GM18861 (cell line): ENCODE measurements around the gene TPT1.
"Not testable (repeated sequence)": the region's sequence is repeated elsewhere in the genome, so short reads cannot be mapped to it uniquely, and the experiment has no call there.

Source experiments
- ATAC-seq: cut with Tn5 transposase; IDR thresholded peaks from one replicate; pipeline ENCODE4 v1.9.1; 2021; ENCODE audit not compliant: unreplicated experiment

Gene TPT1

GRCh38 chr13:45368005-45368404, 27.0 kb upstream of the TPT1 start:
- ATAC-seq = no peak

DNA sequence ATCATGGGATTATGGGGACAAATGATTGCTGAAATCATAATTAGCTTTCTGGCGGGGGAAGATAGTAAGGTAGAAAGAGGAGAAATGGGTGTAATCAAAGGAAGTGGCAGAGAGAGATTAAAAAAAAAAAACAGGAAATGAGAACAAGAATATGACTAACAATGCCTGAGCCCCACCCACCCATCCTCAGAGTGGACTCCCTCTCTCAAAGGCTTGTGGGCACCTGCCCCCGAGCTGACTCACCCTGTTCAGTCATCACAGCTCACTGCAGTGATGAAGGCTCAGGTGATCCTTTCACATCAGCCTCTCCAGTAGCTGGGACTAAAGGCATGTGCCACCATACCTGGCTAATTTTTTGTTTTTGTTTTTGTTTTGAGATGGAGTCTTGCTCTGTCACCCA, 26.4 kb upstream of the TPT1 start:
- ATAC-seq = peak; percentile 97

DNA sequence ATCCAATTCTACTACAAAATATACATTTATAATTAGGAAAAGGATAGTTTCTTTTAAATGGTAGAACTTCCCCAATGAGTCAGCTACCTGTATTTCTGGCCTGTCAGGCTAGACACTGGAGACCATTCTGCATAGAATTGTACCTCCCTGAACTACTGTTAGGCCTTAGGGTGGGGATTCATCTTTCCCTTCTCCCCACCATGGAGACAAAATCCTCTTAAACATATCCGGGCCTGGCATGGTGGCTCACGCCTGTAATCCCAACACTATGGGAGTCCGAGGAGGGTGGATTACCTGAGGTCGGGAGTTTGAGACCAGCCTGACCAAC, 24.5 kb upstream of the TPT1 start:
- no peak for ATAC-seq

DNA sequence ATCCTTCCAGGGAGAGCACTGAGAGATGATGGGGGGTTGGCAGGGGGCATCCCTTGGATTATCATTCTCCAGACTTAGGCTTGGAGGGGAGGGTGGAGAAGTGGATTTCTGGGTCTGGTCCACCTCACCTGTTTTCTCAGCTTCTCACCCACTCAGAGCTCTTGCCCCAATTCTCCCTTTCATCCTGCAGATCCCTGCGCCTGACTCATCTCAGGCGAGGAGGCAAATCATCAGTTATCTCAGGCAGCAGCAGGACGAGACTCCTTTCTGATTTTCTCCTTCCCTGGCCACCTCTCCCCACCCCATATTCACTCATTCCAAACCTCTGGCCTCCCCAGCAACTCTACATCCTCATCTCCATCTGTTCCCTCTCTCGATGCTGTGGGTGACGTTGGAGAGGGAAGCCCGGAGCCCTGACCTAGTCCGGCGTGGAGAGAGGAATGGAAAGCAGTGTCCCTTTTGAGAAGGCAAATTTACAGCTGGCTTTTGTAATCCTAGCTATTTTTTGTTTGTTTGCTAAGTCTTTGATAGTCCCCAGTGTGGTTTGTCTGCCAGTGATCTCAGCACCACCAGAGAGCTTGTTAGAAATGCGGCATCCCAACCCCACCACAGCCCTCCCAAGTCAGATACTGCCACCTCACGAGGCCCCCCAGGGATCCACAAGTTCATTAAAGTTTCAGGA, 24.0 kb upstream of the TPT1 start:
- ATAC-seq = no peak

- ATAC-seq = no peak
These were observed 22.0 kb upstream of the TPT1 start for GRCh38 chr13:45362939-45363338.

DNA sequence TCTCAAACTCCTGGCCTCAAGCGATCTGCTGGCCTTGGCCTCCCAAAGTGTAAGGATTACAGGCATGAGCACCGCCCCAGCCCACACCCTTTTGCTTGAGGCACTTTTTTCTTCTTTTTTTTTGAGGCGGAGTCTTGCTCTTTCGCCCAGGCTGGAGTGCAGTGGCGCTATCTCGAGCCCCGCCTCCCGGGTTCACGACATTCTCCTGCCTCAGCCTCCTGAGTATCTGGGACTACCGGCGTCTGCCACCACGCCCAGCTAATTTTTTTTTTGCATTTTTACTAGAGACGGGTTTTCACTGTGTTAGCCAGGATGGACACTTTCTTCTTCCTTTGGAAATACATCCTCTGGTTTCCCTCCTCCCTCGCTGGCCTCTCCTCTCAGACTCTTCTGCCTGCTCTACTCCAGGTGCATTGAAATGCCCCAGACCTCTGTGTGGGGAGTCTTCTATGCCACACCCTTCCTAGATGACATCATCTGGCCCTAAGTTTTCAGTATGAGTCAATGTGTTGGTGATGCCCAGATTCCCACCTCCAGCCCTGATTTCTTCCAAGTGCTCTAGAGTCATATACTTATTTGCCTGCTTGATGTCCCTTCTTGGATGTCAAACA, 20.7 kb upstream of the TPT1 start:
- ATAC-seq = no peak

GRCh38 chr13:45356966-45357672, 16.1 kb upstream of the TPT1 start:
- ATAC-seq = no peak

- no peak for ATAC-seq
These were observed 12.9 kb upstream of the TPT1 start for GRCh38 chr13:45353895-45354294.

- ATAC-seq = no peak
These were observed 11.0 kb upstream of the TPT1 start for GRCh38 chr13:45352031-45352430.

DNA sequence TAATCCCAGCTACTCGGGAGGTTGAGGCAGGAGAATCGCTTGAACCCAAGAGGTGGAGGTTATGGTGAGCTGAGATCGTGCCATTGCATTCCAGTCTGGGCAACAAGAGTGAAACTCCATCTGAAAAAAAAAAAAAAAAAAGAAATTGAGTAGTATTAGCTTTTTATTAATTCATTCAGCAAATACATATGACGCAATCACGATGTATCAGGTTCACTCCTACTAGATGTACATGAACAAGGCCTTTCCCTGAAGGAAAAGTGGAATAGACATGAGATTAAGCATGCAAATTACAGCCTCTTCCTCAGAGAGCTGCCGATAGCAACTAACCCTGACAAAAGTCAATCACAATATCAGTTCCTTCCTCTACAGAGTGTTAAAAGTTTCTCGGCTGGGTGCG, 9.2 kb upstream of the TPT1 start:
- ATAC-seq = no peak

GRCh38 chr13:45349438-45349837, 8.5 kb upstream of the TPT1 start:
- ATAC-seq = no peak

DNA sequence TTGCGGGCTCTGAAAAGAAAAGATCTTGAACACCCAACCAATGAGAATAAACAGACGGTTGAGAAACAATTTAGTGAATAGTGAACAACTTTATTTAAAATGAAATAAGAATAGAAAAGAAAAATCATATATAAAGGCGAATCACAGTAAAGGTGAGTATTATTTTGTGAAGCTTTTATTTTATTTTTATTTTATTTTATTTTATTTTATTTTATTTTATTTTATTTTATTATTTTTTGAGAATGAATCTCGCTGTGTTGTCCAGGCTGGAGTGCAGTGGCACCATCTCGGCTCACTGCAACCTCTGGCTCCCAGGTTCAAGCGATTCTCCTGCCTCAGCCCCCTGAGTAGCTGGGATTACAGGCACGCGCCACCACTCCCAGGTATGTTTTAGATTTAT, 3.1 kb upstream of the TPT1 start:
- ATAC-seq = not testable (repeated sequence)

GRCh38 chr13:45343102-45343501, 2.1 kb upstream of the TPT1 start:
- ATAC-seq = not testable (repeated sequence)

GRCh38 chr13:45342668-45343067, 1.7 kb upstream of the TPT1 start:
- not testable (repeated sequence) for ATAC-seq

DNA sequence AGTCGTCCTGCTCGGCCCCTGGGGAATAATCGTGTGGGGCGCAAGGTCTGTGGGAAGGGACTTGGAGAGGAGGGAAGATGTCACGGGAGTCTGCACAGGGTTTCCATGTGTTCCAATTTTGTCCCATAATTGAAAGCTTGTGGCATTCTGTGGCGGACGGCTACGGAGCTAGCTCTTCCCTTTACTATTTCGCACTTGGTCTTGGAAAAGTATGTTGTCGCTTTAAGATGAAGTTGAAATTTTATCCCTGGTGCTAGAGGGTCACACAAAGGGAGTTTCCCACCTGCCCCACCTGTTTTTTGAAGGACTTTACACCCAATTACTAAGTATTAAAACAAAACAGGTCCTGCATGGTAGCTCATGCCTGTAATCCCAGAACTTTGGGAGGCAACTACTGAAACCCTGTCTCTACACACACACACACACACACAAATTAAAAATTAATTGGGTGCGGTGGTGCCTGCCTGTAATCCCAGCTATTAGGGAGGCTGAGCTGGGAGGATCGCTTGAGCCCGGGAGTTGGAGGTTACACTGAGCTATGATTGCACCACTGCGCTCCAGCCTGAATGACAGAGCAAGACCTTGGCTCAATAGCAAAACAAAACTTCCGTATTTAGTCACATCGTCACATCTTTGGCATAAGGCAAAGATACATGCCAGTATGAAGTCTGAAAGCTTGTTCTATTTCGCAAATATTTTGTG, 967 bp upstream of the TPT1 start:
- no peak for ATAC-seq

DNA sequence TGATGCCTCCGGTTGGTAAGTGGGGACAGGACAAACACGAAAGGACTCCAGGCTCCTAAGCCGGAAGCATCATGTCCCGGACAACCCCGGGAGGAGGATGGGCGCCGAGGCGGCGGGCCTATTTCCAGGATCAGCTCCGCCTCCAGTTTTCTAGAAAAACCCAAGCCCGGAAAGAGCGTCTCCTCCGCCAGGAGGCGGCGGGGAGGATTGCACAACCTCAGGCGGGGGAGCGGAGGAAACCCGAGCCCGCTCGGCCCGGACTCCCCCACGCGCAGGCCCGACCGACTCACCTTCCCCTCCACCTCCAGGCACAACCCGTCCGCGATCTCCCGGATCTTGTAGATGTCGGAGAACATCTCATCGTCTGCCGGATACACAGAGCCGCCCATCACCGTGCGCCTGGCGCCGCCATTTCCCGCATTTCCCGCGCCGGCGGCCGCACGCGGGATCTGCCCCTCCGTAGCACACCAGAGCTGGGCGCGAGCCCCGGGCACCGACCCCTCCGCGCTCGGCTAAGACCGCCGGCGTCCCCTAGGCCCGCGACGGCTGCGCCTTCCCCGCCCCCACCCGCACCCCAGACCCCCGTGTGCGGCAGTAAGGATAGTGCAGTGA, 455 bp downstream of the TPT1 start:
- peak; percentile 23 for ATAC-seq

DNA sequence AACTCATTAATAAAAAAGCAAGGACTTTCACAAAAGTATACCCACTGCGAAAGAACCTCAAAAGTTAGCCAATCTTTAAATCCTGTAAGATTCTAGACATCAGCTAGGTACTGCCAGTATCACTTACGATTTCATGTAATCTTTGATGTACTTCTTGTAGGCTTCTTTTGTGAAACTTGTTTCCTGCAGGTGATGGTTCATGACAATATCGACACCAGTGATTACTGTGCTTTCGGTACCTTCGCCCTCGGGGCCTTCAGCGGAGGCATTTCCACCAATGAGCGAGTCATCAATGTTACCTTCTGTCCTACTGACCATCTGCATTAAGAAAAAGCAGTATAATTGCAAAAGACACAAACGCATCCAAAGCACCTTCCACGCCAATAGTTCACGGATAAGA, 1.1 kb downstream of the TPT1 start:
- no peak for ATAC-seq

GRCh38 chr13:45339399-45339798, 1.6 kb downstream of the TPT1 start:
- ATAC-seq = no peak

GRCh38 chr13:45337803-45338202, 3.2 kb downstream of the TPT1 start:
- ATAC-seq = no peak

- ATAC-seq = no peak
These were observed 3.6 kb downstream of the TPT1 start for GRCh38 chr13:45337395-45337794.

- ATAC-seq = no peak
These were observed 4.8 kb downstream of the TPT1 start for GRCh38 chr13:45336025-45336800.
